LNCAP (cell line): ENCODE measurements around the gene SGCB.

Experiments used
- CTCF ChIP-seq: fragments of 450-650 bp; IDR thresholded peaks from 2 replicates; pipeline ENCODE4 v1.5.1; 2017; ENCODE audit warnings: mild to moderate bottlenecking

Gene SGCB

GRCh38 chr4:52038103-52038912 is at the start of gene SGCB:
SGCB (minus strand) TSS chr4:52038299; CDS start chr4:52038259, 40 bp downstream.
- TF ChIP-seq CTCF: no peak

- TF ChIP-seq CTCF: no peak
These were observed 43.1 kb upstream of the SGCB start for GRCh38 chr4:52081216-52081615.

- no peak for TF ChIP-seq CTCF
These were observed 41.6 kb upstream of the SGCB start for GRCh38 chr4:52079659-52080058.

- TF ChIP-seq CTCF: no peak
These were observed 38.6 kb upstream of the SGCB start for GRCh38 chr4:52076731-52077130.

GRCh38 chr4:52071791-52072546 is 33.9 kb upstream of the SGCB start:
- TF ChIP-seq CTCF: no peak

- TF ChIP-seq CTCF: no peak
These were observed 31.5 kb upstream of the SGCB start for GRCh38 chr4:52069571-52069970.

- TF ChIP-seq CTCF: no peak
These were observed 21.3 kb upstream of the SGCB start for GRCh38 chr4:52059372-52059771.
